Right renal pelvis (tissue), 4 donors: ENCODE data around the gene TEX38. TPM values are rescaled to one million over a fixed set of nuclear protein-coding genes. Genes with fewer than 3 reads are reported as not detected.
A peak's percentile ranks its signal among the peaks of the same experiment; 100 is the strongest.
"Not testable (repeated sequence)": the region's sequence is repeated elsewhere in the genome, so short reads cannot be mapped to it uniquely, and the experiment has no call there.

Experiments
- DNase-seq, 4 donors: peaks; one replicate each; pipeline ENCODE4 v3.0.0-alpha.2; 2013; ENCODE audit warnings: low read depth in 4 of 4, low spot score in 3 of 4, missing footprints in 1 of 4
- polyA plus RNA-seq, 4 donors: library from polyadenylated mRNA; unstranded; fragments of 120-200 nt; gene quantifications; one replicate each; pipeline ENCODE4 v1.2.1, GENCODE V29; 2013; ENCODE audit not compliant: insufficient read length in 4 of 4

TEX38 gene
- polyA plus RNA-seq = under 1 TPM; 0.18 to 0.51 (median 0.37) TPM

- DNase-seq = no peak
Observed at GRCh38 chr1:46671554-46671953, at the start of gene TEX38. TSS of gene TEX38 (plus strand) at chr1:46671854. CDS start at chr1:46671935, 81 bp downstream.

- DNase-seq = no peak
Observed at GRCh38 chr1:46621930-46622329, 49.7 kb upstream of the TEX38 start.

GRCh38 chr1:46622344-46622743 lies 49.3 kb upstream of the TEX38 start:
- DNase-seq = no peak

GRCh38 chr1:46623743-46624644 lies 47.7 kb upstream of the TEX38 start:
- DNase-seq = no peak

GRCh38 chr1:46630719-46631118 lies 40.9 kb upstream of the TEX38 start:
- DNase-seq = no peak

- DNase-seq = no peak
Observed at GRCh38 chr1:46635205-46635604, 36.4 kb upstream of the TEX38 start.

GRCh38 chr1:46637444-46638083 lies 34.1 kb upstream of the TEX38 start:
- DNase-seq = no peak

- DNase-seq = no peak
Observed at GRCh38 chr1:46638921-46639320, 32.7 kb upstream of the TEX38 start.

GRCh38 chr1:46639547-46639946 lies 32.1 kb upstream of the TEX38 start:
- DNase-seq = no peak

GRCh38 chr1:46642115-46642680 lies 29.5 kb upstream of the TEX38 start:
- DNase-seq = no peak

GRCh38 chr1:46643368-46643775 lies 28.3 kb upstream of the TEX38 start:
- DNase-seq = peak in 1 of 4 donors; percentile 33

- no peak for DNase-seq
Observed at GRCh38 chr1:46645815-46646214, 25.8 kb upstream of the TEX38 start.

GRCh38 chr1:46646331-46646730 lies 25.3 kb upstream of the TEX38 start:
- no peak for DNase-seq

- DNase-seq = no peak
Observed at GRCh38 chr1:46646844-46647243, 24.8 kb upstream of the TEX38 start.

GRCh38 chr1:46647611-46648010 lies 24.0 kb upstream of the TEX38 start:
- DNase-seq = no peak

- no peak for DNase-seq
Observed at GRCh38 chr1:46649764-46650163, 21.9 kb upstream of the TEX38 start.

- DNase-seq = no peak
Observed at GRCh38 chr1:46650491-46650890, 21.2 kb upstream of the TEX38 start.

- DNase-seq = not testable (repeated sequence)
Observed at GRCh38 chr1:46651152-46651551, 20.5 kb upstream of the TEX38 start.

GRCh38 chr1:46652321-46653100 lies 19.1 kb upstream of the TEX38 start:
- DNase-seq = no peak

GRCh38 chr1:46653405-46653958 lies 18.2 kb upstream of the TEX38 start:
- DNase-seq = peak in 2 of 4 donors; percentile 23 to 27
